ENCODE data around the gene SPAG16.

DNA sequence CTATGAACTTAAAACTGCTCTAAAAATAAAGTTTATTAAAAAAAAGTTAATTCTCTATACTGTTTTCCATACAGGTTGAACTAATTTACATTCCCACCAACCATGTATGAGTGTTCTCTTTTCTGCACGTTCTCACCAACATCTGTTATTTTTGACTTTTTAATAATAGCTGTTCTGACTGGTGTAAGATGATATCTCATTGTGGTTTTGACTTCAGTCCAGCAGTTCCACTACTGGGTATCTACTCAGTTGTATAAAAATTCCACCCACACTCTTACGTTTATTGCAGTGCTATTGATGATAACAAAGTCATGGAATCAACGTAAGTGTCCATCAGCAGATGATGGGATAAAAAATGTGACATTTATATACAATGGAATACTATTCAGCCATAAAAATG is 33.7 kb downstream of the SPAG16 start:
- TF ChIP-seq GATA3 (IDR thresholded peaks at IDR 0.05; ENCODE audit: low read depth, low read length) (no peak), GATA2 (IDR thresholded peaks at IDR 0.05; ENCODE audit: low read depth, low read length) (no peak)

Data from SH-SY5Y (cell line).